Colonic mucosa (tissue), 4 donors: ENCODE data around the gene SHLD1. TPM values are rescaled to one million over a fixed set of nuclear protein-coding genes. Genes with fewer than 3 reads are reported as not detected.

Experiments
- DNase-seq: peaks from one replicate; pipeline ENCODE4 v3.0.0-alpha.2; 2020
- H3K27ac ChIP-seq: fragments of 200-600 bp; one replicate; pipeline ENCODE4 v1.8.0; 2021
- H3K27me3 ChIP-seq: fragments of 200-600 bp; one replicate; pipeline ENCODE4 v1.8.0; 2021
- H3K36me3 ChIP-seq: fragments of 200-600 bp; one replicate; pipeline ENCODE4 v1.8.0; 2021
- H3K4me1 ChIP-seq: fragments of 200-600 bp; one replicate; pipeline ENCODE4 v1.8.0; 2021; ENCODE audit warnings: mild to moderate bottlenecking
- H3K4me3 ChIP-seq: fragments of 200-600 bp; one replicate; pipeline ENCODE4 v1.8.0; 2021
- H3K9ac ChIP-seq, 2 donors: one replicate each; pipeline ENCODE4 v1.7.0; 2013; ENCODE audit warnings: control low read depth in 2 of 2, low read depth in 2 of 2, low read length in 2 of 2
- H3K9me3 ChIP-seq: fragments of 200-600 bp; one replicate; pipeline ENCODE4 v1.8.0; 2021
- intact Hi-C: fragments of 100-400 bp; cut with DNase I; formaldehyde crosslinking; loops from one replicate; pipeline ENCODE4 v1.14.1; 2022
- total RNA-seq, 2 donors: library from RNA; stranded (reverse); fragmentation: NEBNext Ultra II Directional in 1 of 2; extraction: Animal tissue kit (Norgen Biotek cat#: 25700) in 1 of 2; gene quantifications; one replicate each; pipeline ENCODE4 v1.2.1, GENCODE V29; 2021
- TF ChIP-seq, protein P1 (sequence below): fragments of 200-600 bp; IDR thresholded peaks from one replicate; pipeline ENCODE4 v1.8.0; 2022; ENCODE audit warnings: antibody characterized with exemption, mild to moderate bottlenecking
- donor health status: healthy.
- donor health status: DM: no; HTN: no; CAD: no.
- donor health status: DM: no; HTN: no; CAD: no.

The SHLD1 gene
- total RNA-seq, 2 donors from 2014 or later: 4.0 to 9.1 TPM

DNA sequence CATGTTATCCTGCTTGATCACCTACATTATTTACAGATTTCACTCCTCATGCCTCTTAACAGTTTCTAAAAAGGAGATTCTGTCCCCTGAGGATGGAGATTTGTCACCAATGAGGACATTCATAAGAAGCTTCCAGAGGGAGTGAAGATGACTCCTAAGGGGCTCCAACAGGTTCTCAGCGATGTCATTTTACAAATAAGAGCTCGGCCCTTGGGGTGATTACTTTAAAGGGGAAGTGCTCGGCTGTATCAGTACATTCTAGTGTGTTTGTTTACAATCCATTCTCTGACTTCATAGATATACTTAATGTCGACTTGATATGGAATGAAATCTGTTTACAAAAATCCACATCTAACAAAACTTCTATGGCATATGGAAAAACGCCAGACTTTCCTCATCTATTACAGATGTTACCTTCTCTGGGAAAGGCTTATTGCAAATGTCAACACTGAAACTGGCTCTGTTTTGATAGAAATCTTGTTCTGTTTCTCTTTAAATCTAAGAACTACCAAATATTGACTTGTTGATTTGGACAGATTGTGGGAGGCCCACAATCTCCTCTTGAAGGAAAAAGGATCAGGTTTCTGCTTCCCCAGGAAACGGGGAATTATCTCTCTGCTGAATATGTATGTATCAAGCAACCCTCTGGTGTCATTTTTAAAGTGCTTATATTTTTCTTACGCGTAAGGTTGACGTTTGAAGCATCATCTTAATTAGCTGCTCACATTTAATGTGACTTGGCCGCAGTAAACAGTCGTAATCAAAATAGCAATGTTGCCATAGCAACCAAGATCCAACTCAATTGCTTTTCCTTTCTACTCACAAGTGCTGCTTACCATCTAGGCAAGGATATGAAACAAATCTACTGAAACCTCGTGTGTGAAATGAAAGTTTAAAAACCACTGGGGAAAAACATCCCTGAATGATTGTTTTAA lies 95.7 kb downstream of the SHLD1 start:
- Histone ChIP-seq H3K27ac (no peak overlapping the region), H3K9ac (no peak overlapping the region), H3K36me3 (no peaks in the 10 kb centered on the region), H3K4me3 (no peak overlapping the region), H3K4me1 (no peaks in the 10 kb centered on the region), H3K27me3 (no peaks in the 10 kb centered on the region), H3K9me3 (no peaks in the 10 kb centered on the region)
- intact Hi-C loops: no loop called here
- TF ChIP-seq, protein P1, sequence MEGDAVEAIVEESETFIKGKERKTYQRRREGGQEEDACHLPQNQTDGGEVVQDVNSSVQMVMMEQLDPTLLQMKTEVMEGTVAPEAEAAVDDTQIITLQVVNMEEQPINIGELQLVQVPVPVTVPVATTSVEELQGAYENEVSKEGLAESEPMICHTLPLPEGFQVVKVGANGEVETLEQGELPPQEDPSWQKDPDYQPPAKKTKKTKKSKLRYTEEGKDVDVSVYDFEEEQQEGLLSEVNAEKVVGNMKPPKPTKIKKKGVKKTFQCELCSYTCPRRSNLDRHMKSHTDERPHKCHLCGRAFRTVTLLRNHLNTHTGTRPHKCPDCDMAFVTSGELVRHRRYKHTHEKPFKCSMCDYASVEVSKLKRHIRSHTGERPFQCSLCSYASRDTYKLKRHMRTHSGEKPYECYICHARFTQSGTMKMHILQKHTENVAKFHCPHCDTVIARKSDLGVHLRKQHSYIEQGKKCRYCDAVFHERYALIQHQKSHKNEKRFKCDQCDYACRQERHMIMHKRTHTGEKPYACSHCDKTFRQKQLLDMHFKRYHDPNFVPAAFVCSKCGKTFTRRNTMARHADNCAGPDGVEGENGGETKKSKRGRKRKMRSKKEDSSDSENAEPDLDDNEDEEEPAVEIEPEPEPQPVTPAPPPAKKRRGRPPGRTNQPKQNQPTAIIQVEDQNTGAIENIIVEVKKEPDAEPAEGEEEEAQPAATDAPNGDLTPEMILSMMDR: no peak
- no peak for DNase-seq

DNA sequence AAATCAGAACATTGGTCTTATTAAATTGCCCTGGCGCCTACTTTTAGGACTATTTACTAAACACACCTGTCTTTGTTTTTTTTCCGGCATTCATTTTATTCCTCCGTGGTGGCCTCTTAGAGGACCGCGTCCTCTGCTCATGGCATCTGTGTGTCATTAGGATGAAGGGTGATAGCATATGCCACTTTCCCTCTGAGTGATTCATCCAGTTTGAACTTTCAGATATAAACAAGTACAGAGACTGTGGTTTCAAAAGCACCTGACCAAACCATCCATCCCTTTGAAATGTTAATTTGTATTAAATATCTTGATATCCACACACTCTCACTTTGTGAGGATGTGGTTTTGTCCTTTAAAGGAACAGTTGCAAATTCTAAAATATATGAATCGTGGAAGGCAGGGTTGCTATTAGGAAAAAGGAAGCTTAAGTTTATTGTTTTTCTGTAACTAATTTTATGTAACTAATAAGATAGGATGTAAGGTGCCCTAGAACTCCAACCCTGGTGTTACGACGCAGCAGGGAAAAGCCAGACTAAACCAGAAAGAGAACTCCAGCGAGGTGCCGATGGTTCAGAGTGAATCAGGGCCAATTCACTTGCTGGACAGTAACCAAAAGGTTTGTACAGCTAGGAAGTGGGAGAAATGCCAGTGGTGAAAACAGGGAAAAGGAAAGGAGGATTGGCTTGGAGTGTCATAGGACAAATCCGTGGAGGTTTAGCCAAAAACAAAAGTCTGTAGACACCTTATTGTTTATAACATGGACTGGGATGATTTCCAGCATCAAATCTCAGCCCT lies 98.7 kb downstream of the SHLD1 start:
- TF ChIP-seq, protein P1: no peak
- H3K9me3 ChIP-seq: no peaks in the 10 kb centered on the region
- H3K36me3 ChIP-seq: no peaks in the 10 kb centered on the region
- no peaks in the 10 kb centered on the region for H3K4me1 ChIP-seq
- H3K9ac ChIP-seq: no peak overlapping the region
- no peak overlapping the region for H3K4me3 ChIP-seq
- DNase-seq: no peak
- H3K27me3 ChIP-seq: no peaks in the 10 kb centered on the region
- intact Hi-C loops: no loop called here
- H3K27ac ChIP-seq: no peak overlapping the region

DNA sequence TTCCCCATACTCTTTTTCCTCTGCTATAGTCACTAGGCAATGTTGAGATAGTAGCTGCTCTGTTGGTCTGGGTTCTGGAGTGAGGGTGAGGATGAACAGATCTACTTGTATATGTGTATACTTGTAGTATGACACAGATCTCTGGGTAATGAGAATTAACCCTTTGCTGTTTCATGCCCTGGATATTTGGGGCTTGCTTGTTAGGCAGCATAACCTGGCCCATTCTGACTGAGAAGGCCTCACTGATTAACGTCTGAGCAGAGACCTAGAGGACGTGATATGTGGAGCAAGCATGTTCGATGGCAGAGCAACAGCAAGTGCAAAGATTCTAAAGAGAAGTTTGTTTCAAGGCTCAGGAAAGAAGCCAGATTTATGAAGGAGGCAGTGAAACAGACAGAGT lies 105.7 kb downstream of the SHLD1 start:
- H3K27ac ChIP-seq: no peak overlapping the region
- H3K4me3 ChIP-seq: no peak overlapping the region
- H3K9ac ChIP-seq: no peak overlapping the region
- H3K9me3 ChIP-seq: no peaks in the 10 kb centered on the region
- H3K27me3 ChIP-seq: no peaks in the 10 kb centered on the region
- no peaks in the 10 kb centered on the region for H3K36me3 ChIP-seq
- no peaks in the 10 kb centered on the region for H3K4me1 ChIP-seq
- intact Hi-C loops: no loop called here
- no peak for DNase-seq
- TF ChIP-seq, protein P1: no peak

DNA sequence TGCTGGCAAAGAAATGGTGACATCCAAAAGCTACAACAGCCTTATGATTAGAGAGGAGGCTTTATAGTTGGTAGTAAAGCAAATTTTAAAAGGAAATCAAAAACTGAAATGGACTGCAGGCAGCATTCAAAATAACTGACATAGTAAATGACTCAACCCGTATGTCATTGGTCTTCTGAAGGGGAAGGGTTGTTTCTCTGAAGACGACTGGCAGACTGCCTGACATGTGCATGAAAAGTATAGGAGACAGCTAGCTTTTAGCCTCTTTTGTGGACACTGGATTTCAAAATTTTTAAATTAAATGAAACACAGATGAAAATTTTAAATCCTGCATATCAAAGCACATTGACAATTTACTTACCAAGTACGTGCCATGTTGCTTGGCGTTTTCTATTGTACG lies 109.4 kb downstream of the SHLD1 start:
- TF ChIP-seq, protein P1: no peak

DNA sequence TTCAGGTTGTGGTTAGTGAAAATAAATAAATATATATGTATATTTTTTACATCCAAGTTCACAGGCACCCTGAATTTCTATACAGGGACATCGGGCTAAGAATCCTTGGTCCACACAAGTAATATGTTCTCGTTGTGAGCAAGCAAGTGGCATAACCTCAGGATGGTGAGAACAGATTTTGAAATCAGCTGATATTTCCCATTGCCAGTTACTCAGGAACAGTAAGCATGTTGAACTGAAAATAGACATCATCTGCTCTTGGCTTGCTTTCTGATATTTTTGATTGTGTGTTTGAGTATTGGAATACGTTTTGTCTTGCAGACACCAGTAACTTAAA lies 112.5 kb downstream of the SHLD1 start:
- Histone ChIP-seq H3K27me3 (no peaks in the 10 kb centered on the region), H3K36me3 (no peaks in the 10 kb centered on the region), H3K4me3 (no peak overlapping the region), H3K4me1 (no peaks in the 10 kb centered on the region), H3K9me3 (no peaks in the 10 kb centered on the region), H3K27ac (no peak overlapping the region), H3K9ac (no peak overlapping the region)
- TF ChIP-seq, protein P1: no peak
- intact Hi-C loops: no loop called here
- DNase-seq: no peak

More for the DNA sequence above, 109.4 kb downstream of the SHLD1 start:
- H3K4me3 ChIP-seq: no peak overlapping the region
- no peaks in the 10 kb centered on the region for H3K4me1 ChIP-seq
- H3K9me3 ChIP-seq: no peaks in the 10 kb centered on the region
- no peaks in the 10 kb centered on the region for H3K36me3 ChIP-seq
- intact Hi-C loops: no loop called here
- H3K27ac ChIP-seq: no peak overlapping the region
- no peak overlapping the region for H3K9ac ChIP-seq
- no peaks in the 10 kb centered on the region for H3K27me3 ChIP-seq
- no peak for DNase-seq
